Glutamatergic neuron (in vitro differentiated cells): Measurements from ENCODE around the gene TMEM59L. TPM values are rescaled to one million over a fixed set of nuclear protein-coding genes. Genes with fewer than 3 reads are reported as not detected.
A peak's percentile ranks its signal among the peaks of the same experiment; 100 is the strongest.

Experiments
- DNase-seq: peaks from one replicate; pipeline ENCODE4 v3.0.0; 2022
- H3K27ac Mint-ChIP-seq: one replicate; pipeline ENCODE4 v1.8.0; 2020; ENCODE audit warnings: mild to moderate bottlenecking, mixed read lengths, inconsistent platforms; ENCODE audit not compliant: unreplicated experiment
- H3K27me3 Mint-ChIP-seq: one replicate; pipeline ENCODE4 v1.8.0; 2020; ENCODE audit warnings: mild to moderate bottlenecking, moderate library complexity, mixed read lengths, inconsistent platforms; ENCODE audit not compliant: unreplicated experiment
- H3K36me3 Mint-ChIP-seq: one replicate; pipeline ENCODE4 v1.8.0; 2020; ENCODE audit warnings: mild to moderate bottlenecking, mixed read lengths, inconsistent platforms; ENCODE audit not compliant: unreplicated experiment
- H3K4me1 Mint-ChIP-seq: one replicate; pipeline ENCODE4 v1.8.0; 2020; ENCODE audit warnings: mild to moderate bottlenecking, low read depth, mixed read lengths, inconsistent platforms; ENCODE audit not compliant: unreplicated experiment
- H3K4me3 Mint-ChIP-seq: one replicate; pipeline ENCODE4 v1.8.0; 2020; ENCODE audit warnings: mild to moderate bottlenecking, mixed read lengths, inconsistent platforms; ENCODE audit not compliant: unreplicated experiment
- H3K9me3 Mint-ChIP-seq: one replicate; pipeline ENCODE4 v1.8.0; 2020; ENCODE audit warnings: mild to moderate bottlenecking, moderate library complexity, mixed read lengths, inconsistent platforms; ENCODE audit not compliant: unreplicated experiment
- total RNA-seq: library from RNA; stranded (reverse); fragmentation: NEBNext Ultra II Directional; extraction: Animal tissue kit (Norgen Biotek cat#: 25700); gene quantifications from one replicate; pipeline ENCODE4 v1.2.1, GENCODE V29; 2021; ENCODE audit not compliant: unreplicated experiment
- TF ChIP-seq, protein P1 (sequence below): fragments of 200-600 bp; sonication (generic); IDR thresholded peaks from one replicate; pipeline ENCODE4 v1.5.0; 2021; ENCODE audit not compliant: partially characterized antibody, unreplicated experiment

The TMEM59L gene
- total RNA-seq, 1 donor from 2014 or later: 92.3 TPM

DNA sequence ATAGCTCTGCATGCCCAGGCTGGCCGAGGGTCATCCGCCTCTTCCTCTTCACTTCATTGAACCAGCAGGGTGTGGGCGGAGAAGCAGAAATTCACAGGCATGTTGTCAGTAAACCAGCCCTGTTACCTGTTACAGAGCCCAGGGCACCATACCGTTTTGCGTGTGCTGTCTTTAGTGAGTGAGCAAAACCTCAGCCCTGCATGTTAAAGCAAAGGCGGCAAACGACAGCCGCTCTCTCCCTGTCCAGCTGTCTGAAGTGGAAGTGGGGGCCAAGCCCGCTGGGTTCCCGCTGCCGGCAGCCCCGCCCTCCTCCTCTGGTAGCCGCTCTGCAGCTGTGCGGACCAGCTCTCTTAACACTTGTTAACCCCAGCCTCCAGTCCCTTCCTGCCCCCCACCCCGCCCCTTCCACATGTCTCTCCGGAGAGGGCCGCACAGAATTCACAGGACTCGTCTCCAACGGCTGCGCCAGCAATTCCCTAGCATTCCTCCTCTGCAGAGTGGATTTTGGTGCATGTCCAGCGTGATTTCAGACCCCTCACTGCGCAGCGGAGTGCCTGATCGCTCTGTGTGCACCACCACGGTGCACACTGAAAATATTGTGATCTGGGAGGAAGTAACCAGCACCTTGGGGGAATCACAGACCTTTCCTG, 36.8 kb downstream of the TMEM59L start:
- Mint-ChIP-seq H3K4me3 (no peak overlapping the region), H3K9me3 (peaks cover 2% of the 10 kb centered on the region), H3K36me3 (peaks cover 4% of the 10 kb centered on the region), H3K27ac (no peak overlapping the region), H3K27me3 (peaks cover 5% of the 10 kb centered on the region), H3K4me1 (peaks cover 20% of the 10 kb centered on the region)
- no peak for DNase-seq
- TF ChIP-seq, protein P1, sequence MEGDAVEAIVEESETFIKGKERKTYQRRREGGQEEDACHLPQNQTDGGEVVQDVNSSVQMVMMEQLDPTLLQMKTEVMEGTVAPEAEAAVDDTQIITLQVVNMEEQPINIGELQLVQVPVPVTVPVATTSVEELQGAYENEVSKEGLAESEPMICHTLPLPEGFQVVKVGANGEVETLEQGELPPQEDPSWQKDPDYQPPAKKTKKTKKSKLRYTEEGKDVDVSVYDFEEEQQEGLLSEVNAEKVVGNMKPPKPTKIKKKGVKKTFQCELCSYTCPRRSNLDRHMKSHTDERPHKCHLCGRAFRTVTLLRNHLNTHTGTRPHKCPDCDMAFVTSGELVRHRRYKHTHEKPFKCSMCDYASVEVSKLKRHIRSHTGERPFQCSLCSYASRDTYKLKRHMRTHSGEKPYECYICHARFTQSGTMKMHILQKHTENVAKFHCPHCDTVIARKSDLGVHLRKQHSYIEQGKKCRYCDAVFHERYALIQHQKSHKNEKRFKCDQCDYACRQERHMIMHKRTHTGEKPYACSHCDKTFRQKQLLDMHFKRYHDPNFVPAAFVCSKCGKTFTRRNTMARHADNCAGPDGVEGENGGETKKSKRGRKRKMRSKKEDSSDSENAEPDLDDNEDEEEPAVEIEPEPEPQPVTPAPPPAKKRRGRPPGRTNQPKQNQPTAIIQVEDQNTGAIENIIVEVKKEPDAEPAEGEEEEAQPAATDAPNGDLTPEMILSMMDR: no peak

DNA sequence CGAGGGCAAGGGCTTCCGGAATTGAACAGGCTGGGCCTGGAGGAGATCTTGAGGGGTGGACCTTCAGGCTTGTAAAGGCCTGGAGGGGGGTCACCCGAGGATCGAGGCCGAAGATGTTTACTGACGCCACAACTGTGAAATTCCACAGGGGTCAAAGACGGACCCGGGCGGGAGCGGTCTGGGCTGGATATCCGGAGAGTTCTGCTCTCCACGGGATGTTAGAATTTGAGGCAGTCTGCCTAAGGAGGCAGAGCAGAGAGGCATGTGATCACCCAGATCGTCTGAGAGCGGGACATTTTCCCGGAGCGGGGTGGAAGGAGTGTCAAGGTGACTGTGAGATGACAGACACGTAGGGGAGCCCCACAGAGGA, 37.3 kb downstream of the TMEM59L start:
- TF ChIP-seq, protein P1: no peak
- peaks cover 2% of the 10 kb centered on the region for H3K9me3 Mint-ChIP-seq
- peaks cover 20% of the 10 kb centered on the region for H3K4me1 Mint-ChIP-seq
- peaks cover 4% of the 10 kb centered on the region for H3K36me3 Mint-ChIP-seq
- peaks cover 8% of the 10 kb centered on the region for H3K27me3 Mint-ChIP-seq
- no peak for DNase-seq
- no peak overlapping the region for H3K27ac Mint-ChIP-seq
- H3K4me3 Mint-ChIP-seq: peak overlapping the region; percentile 58

DNA sequence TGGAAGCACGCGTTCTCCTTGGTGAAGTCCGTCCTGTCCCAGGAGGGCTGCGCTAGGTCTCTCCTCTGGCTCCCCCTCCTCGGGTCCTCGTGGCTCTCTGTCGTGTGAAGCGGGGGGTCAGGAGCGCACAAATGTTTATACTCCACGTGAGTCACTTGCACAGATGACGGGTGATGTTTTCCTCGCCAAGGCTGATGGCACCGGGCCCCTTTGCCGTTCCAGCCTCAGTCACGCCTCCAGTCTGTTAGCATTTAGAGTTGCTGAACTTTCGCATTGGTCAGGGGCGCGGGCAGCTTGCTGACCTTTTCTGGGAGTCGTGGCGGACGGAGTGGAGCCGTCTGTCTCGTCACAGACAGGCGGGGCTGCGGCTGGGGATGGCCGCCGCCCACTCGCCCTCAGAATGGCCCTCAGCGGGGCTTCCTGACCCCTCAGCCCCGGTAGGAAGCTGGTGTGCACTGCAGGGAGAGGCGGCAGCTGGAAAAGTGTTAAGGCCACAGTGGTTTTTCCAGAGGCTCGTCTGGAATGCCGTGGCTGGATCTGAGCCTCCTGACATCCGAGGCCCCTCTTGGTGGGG, 37.9 kb downstream of the TMEM59L start:
- Mint-ChIP-seq H3K36me3 (peaks cover 4% of the 10 kb centered on the region), H3K27ac (no peak overlapping the region), H3K27me3 (peaks cover 8% of the 10 kb centered on the region), H3K9me3 (peaks cover 2% of the 10 kb centered on the region), H3K4me1 (peaks cover 20% of the 10 kb centered on the region), H3K4me3 (no peak overlapping the region)
- DNase-seq: no peak
- TF ChIP-seq, protein P1: no peak

DNA sequence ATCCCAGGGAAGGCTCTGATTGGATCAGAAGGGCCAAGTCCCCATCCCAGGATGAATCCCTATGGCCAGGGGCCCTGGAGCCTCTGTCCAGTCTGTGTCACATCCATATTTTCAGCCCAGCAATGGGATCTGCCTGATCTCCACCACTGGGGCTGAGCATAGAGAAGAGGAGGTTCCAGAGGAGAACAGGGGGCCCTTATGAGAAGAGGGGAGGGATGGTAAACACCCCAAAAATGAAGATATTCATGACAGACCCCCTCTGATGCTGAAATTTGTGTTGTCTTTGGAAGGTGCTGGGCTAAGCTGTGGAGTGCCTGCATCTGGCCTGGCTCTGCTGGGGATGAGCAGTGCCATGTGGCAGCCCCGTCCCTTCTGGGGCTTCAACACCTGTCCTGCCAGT, 38.6 kb downstream of the TMEM59L start:
- TF ChIP-seq, protein P1: no peak
- Mint-ChIP-seq H3K27ac (no peak overlapping the region), H3K27me3 (peaks cover 8% of the 10 kb centered on the region), H3K4me3 (no peak overlapping the region), H3K4me1 (peaks cover 20% of the 10 kb centered on the region), H3K9me3 (peaks cover 2% of the 10 kb centered on the region), H3K36me3 (peaks cover 4% of the 10 kb centered on the region)
- no peak for DNase-seq

DNA sequence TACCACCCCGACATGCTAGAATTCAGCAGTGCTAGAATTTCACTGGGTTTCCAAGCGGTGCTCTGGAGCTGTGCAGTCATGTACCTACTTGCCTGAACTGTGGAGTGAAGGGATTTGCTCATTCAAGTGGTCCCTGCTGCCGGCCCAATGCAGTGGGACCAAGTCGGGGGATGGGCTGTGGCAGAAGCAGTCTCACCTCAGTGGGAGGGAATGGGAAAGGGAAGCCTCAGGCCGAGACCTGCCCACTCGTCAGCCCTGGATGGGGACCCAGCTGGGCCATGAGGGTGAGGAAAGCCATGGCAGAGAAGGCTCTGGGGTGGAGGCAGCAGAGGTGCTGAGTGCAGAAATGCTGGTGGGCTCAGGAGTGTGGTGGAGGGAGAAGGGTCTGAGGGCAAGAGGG, 39.1 kb downstream of the TMEM59L start:
- Mint-ChIP-seq H3K4me1 (peaks cover 17% of the 10 kb centered on the region), H3K27ac (no peak overlapping the region), H3K36me3 (peaks cover 4% of the 10 kb centered on the region), H3K4me3 (no peak overlapping the region), H3K27me3 (peaks cover 8% of the 10 kb centered on the region), H3K9me3 (peaks cover 2% of the 10 kb centered on the region)
- TF ChIP-seq, protein P1: no peak
- DNase-seq: no peak
